Measurements from ENCODE around the gene NOS1AP.

NOS1AP gene

DNA sequence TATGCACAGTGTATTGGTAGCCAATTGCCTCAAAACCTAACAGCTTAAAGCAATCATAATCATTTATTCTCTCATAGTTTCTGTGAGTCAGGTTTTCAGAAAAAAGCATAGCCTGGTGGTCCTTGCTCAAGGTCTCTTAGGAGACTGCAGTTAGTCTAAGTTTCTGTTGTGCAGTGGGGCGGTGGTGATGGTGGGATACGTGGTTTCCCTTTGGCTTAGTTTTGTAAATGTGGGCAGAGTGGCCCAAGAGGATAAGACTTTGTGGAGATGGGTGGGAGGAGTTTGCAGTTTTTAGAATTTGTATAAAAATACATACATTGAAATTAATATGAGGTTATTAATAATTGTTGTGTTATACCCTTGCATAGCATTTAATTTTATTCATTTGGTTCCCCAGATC, 68.6 kb downstream of the NOS1AP start:
- no peak for DNase-seq (ENCODE audit: low read depth)

DNA sequence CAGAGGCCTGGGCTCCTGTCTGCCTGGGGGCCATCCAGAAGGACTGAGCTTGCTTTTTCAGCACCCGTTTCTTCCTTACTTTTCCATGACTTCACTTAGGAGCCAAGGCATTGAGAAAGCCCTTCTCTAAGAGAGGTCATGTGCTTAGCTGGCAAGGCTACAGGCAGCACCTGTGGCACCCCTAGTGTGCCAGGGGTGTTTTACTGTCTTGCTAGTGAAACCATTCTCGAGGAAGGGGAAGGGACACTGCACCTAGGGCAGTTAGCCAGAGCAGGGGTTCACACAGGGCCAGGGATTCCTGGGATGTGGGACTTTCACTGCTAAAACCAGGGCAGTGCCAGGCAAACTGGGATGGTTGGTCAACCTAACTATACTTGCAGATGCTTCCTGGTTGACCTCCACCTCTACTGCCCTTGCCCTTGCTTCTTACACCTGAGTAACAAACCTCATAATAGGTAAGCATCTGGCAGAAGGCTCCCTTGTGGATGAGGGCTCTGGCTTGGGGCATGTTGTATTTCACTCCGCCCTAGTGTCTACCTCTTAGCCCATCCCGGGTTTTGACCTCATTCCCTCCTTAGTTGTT, 69.2 kb downstream of the NOS1AP start:
- DNase-seq (ENCODE audit: low read depth): no peak

DNA sequence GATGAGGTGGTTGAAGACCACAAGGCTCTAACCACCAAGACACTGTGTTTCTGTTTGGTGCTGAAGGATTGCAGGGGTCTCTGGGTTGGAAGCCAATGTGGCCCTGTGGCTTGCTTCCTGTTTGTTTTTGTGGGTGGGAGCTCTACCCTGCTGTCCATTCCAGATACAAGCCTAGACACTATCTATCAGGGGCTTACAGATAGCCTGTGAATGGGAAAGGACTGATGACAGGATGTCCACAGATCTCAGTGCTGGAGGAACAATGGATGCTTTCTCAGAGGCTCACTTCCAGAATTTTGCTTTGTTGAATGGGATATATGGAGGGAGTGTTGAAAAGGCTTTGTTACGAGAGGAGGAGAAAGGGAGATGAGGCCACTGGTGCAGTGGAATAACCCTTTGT, 69.7 kb downstream of the NOS1AP start:
- DNase-seq (ENCODE audit: low read depth): no peak

GRCh38 chr1:162141281-162142054, 72.0 kb downstream of the NOS1AP start:
- no peak for DNase-seq (ENCODE audit: low read depth)

- no peak for DNase-seq (ENCODE audit: low read depth)
Measured at GRCh38 chr1:162142968-162143367, 73.5 kb downstream of the NOS1AP start.

DNA sequence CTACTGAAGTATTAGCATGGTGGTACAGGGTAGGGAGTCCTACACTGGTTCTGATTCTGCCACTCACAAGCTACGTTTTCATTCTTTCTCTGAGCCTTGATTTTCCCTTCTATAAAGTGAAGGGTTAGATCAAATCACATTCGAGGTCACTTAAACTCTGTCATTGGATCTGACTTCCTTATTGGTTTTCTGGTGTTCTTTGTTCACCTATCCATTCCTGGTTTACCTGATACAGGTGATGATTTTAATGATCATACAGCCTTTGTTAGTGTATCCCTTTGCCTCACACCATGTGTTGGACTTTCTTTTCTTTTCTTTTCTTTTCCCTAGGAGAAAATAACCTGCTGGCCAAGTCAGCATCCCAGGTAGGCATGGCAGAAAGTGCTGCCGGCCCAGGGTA, 74.8 kb downstream of the NOS1AP start:
- no peak for DNase-seq (ENCODE audit: low read depth)

DNA sequence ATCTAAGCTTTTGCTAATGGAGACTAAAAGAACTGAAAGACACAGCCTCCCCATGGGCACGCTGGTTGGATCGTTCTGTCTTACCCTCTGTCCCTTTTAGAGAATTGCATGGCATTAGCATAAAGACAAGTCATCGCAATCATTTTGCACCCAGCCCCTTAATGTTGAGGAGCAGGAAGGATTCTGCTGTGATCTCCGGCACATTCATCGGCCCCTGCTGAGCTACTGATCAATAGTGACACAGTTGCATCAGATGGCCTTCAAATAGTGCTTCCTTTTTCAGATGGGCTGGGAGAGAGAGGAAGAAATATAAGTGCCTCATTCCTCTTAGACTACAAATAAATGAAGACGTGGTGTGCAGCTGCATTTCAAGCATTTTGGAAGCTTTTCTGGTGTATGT, 75.4 kb downstream of the NOS1AP start:
- DNase-seq (ENCODE audit: low read depth): no peak

DNA sequence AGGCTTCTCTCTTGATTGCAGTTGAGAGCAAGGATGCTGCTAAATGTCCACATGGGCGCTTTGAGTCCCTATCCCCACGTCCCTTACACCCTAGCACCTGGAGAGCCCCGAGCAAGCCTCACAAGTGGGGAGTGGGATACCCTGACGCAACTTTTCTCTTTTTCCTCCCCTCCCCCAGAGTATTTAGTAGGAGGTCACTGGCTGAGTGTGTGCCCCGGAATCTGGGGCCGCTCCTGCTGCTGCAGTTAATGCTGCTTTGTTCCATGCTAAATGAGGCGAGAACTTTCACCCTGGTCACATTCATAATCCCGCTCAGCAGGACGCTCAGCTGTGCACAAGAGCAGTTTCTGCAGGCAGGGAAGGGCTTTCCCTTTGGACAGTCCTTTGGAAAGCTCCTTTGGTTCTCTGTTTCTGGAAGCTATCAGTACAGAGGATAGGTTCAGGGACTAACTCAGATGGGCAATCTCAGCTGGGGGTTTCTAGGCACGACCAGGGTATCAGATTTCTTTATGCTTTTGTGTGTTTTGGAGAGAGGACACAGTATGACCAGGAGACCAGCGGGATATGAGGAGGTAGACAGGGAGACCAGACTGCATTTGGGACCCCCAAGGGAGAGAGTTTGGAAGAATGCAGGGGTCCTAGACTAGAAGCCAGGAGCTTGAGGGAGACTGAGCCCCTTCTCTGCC, 75.9 kb downstream of the NOS1AP start:
- no peak for DNase-seq (ENCODE audit: low read depth)

- no peak for DNase-seq (ENCODE audit: low read depth)
Measured at GRCh38 chr1:162145966-162146696, 76.6 kb downstream of the NOS1AP start.

- no peak for DNase-seq (ENCODE audit: low read depth)
Measured at GRCh38 chr1:162147760-162148159, 78.3 kb downstream of the NOS1AP start.

- no peak for DNase-seq (ENCODE audit: low read depth)
Measured at GRCh38 chr1:162150112-162150511, 80.6 kb downstream of the NOS1AP start.

DNA sequence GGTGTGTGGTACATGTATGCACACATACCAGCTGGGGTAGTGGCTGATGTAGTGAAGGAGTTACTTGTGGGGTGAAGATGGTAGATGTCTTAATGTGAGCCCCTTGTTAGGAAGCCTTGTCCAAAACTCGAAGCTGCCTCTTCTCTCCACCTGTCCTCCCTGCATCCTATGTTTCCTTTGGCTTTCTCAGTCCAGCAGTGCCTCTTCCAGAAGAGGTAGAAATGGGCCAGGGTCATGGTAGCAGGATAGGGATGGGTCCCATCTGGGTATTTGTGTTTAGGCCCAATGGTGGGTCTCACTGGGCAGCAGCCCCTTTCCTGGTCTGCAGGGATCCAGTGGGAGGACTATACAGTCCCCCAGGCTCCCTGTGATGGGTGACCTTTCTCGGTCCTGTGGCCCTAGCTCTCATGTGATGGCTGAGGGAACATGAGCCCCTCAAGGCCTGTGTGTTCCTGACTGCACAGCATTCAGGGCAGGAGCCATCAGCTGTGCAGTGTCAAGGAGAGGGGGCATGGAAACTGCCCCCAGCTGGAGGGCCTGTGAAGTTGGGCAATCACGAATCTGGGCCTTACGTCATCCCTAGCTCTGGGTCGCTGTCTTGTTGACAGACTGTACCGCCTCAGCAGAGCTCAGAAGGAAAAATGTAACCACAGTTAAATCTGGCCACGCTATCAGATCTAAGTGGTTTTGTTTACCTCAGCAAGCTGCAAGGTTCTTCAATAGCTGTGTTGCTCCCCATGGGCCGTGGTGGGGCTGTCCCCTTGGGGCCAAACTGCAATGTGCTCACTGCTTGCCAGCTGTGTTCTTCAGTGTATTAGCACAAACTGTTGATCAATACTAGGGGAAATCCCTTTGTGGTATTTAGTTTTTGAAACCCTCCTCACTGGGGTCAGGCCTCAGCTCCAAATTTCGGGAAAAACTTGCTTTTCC, 82.7 kb downstream of the NOS1AP start:
- DNase-seq (ENCODE audit: low read depth): no peak

- no peak for DNase-seq (ENCODE audit: low read depth)
Measured at GRCh38 chr1:162153374-162153773, 83.9 kb downstream of the NOS1AP start.

GRCh38 chr1:162157469-162157868, 88.0 kb downstream of the NOS1AP start:
- no peak for DNase-seq (ENCODE audit: low read depth)

DNA sequence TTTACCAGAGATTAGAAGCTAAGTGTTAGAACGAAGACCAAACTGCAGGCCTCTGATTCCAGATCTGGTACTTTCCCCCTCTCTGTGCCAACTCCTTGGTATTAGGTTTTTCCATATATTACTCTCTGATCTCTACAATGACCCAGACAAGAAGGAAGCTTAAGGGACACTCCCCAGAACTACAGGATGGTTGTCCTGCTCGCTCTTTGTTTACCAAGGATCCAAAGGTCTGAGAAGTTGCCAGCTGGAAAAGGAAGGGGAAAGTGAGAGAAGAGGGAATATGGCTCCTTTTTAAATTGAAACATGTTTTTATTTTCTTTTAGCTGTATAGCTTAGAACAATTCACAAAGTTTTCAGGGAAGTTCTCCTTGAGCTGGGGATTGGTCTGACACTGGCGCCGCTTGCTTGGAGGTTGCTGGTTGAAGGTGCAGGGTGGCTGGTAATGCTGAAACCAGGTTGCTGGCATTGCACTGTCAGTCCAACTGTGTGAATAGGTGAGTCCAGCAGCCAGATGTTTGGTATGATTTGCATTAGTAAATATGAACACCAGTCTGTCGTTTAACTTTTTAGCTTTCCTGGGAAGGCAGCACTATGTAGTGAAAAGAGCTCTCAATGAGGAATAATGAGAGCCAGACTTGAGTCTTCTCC, 89.3 kb downstream of the NOS1AP start:
- DNase-seq (ENCODE audit: low read depth): no peak

- DNase-seq (ENCODE audit: low read depth): no peak
Measured at GRCh38 chr1:162159515-162159914, 90.0 kb downstream of the NOS1AP start.

DNA sequence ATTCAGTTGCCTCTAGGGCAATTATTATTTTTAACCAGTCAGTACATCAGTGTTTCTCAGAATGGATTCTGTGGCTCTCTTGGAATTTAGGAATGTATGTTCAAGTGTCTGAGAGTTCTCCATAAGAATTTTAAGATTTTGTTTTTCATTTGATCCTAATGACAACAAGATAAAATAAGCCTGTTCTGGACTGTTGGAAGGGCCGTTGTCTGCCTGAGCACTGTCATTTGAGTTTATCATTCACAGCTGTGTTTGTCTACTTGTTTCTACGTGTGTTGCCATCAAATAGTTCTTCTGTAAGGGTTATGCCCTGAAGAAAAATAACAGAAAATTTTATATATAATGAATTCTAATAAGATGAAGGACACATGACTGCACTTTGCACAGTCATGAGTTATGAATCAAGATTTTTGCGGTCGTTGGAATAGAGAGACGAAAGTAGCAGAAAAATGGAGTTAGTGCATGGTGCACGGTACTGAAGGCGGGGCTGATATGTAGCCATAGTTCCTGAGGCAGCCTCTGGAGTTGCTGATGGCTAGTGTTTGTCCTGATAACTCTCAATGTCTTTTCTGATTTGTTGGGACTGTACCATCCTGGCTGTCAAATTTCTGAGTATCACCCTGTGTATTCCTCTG, 92.5 kb downstream of the NOS1AP start:
- DNase-seq (ENCODE audit: low read depth): no peak

GRCh38 chr1:162165528-162165927, 96.0 kb downstream of the NOS1AP start:
- DNase-seq (ENCODE audit: low read depth): no peak

DNA sequence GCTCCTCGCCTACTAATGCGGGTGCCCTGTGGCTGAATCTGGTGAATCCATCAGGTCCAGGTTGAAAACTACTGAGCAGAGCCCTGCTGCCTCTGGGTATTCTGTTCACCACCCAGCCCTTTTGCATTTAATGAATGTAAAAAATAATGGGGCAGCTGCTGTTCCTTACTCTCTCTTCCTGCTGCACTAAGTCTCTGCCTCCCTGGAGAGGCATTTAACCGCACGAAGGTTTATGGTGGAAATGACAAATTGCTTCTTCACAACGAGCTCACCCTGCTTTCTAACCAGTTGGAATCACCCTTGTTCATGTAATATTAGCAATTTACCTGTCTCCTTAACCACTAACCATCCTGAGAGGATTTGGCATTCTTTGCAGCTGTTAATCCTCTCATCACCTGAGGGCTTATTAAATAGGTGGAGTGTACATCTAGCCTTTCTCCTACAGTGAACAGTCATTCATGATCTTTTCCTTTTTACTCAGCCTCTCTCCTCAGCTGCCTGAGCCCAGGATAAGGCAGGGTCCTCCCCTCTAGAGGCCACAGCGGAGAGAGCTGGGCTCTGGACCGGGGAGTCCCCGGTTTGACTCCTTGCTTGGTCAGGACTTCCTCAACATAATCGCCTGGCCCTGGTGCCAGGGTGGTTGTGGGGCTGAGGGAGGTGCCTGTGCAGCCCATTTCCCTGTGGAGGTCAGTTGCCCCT, 97.6 kb downstream of the NOS1AP start:
- no peak for DNase-seq (ENCODE audit: low read depth)

DNA sequence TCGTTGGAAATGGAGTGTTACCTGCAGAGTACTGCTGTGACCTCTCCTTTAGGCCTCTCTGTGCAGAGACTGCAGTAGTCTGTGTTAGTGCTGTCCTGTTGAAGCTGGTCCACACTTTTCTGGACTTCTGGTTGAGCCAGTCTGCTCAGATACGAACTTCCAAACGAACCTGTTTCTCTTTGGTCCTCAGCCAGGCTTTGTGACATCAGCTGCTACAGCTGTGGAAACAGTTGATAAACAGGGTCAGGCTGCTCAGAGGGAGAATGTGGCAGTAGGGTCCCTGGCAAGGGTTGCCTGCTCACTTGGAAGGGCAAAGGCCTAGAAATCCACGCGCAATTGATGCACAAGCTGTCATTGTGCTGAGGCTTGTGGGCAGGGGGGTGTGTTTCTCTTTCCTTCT, 98.8 kb downstream of the NOS1AP start:
- DNase-seq (ENCODE audit: low read depth): no peak
